Fibroblast of upper back skin (primary cell): ENCODE data around the gene SLFN12.
"Not testable (repeated sequence)": the region's sequence is repeated elsewhere in the genome, so short reads cannot be mapped to it uniquely, and the experiment has no call there.

ENCODE experiments used
- DNase-seq: peaks from one replicate; pipeline ENCODE4 v3.0.0-alpha.2; 2013

The SLFN12 gene

DNA sequence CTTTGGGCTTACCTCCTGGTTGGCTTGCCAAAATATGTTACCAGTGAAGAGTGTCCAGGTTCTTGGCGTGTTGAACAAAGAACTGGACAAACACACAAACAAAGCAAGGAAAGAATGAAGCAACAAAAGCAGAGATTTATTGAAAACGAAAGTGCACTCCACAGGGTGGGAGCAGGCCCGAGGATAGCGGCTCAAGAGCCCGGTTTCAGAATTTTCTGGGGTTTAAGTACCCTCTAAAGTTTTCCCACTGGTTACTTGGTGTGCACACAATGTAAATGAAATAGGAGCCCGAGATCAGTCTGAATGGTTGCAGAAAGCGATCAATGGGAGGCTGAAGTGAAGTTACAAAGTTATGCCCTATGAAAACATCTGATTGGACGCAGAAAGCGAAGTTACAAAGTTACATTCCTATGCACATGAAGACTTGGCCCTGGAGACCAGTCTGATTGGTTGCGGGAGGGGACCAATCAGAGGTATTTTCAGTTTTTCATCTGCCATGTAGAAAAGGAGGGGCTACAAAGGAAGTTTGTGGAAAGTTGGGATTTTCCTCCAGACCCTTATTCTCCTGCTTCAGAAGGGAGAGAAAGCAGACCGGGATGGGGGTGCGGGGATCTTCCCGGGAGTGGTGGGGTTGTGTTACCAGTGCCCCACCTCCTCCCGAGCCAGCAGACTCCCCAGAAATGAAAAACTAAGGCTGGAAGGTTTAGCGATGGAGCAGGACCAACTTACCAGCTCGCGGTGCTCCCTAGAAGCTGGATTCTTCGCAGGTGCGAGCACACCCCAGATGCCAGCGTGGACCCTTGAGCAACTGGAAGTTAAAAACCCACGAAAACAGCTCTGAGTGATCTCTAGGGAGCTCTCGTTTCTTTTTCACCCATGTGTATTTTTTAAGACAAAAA, at the start of gene SLFN12:
Gene SLFN12, minus strand, starts transcription at position 325 of the 899 bp plus-strand sequence. CDS start 9,472 bp downstream, outside the sequence.
- DNase-seq, result peak; percentile 96

- no peak for DNase-seq
Observed at GRCh38 chr17:35479271-35479670, 47.0 kb upstream of the SLFN12 start.

GRCh38 chr17:35477248-35477647, 44.9 kb upstream of the SLFN12 start:
- DNase-seq, result no peak

DNA sequence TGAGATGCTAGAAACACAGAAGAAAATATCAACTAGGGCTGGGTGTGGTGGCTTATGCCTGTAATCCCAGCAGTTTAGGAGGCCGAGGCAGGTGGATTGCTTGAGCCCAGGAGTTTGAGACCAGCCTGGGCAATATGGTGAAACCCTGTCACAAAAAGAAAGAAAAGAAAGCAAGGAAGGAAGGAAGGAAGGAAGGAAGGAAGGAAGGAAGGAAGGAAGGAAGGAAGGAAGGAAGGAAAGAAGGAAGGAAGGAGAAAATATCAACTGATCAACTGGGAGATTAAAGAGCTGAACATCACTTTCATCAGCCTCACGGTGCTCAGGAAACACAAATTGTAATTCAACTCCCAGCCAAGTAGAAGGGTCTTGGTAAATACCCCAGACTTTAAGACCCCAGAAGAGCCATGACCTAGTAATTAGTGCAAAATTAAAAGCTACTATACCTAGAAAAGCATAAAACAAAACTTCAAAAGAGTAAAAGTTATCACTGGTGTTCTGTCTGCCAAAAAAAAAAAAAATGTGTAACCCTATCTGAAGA, 44.1 kb upstream of the SLFN12 start:
- DNase-seq, result no peak

DNA sequence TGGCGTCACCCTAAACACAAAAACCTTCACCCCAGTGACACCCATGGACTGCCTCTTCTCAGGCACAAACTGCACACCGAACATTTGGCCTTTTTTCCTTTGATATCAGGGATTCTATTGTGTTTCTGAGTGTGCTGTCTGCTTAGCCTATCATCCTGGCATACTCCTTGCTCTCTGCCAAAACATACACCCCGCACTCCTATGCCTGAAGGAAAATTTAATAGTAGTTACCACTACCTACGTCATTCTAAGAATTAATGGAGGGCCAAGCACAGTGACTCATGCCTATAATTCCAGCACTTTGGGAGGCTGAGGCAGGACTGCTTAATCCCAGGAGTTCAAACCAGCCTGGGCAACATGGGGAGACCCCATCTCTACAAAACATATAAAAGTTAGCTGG, 36.2 kb upstream of the SLFN12 start:
- no peak for DNase-seq

- DNase-seq, result no peak
Observed at GRCh38 chr17:35467824-35468223, 35.5 kb upstream of the SLFN12 start.

DNA sequence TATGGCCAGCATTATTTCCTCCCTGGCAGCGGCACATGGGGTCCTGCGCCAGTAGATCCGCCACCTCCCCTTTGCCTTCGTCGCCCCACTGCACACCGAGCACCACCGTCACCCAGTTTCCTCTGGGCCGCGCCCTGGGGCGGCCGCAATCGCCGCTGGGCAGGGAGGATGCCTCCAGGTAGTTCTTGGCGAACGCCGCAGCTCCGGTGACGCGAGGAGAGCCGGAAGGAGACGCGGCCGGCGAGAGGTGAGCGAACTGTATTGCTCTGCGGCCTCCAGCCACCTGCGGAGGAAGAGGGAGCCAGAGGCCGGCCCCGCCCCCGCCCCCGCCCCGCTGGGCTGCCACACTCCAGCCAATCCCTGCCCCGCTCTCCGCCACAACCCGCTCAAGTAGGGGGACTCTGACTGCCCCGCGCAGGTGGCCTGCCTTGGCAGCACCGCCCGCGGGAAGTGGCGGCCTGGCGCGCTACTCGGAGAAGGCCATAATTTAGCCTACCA, 28.1 kb upstream of the SLFN12 start:
- DNase-seq, result no peak

DNA sequence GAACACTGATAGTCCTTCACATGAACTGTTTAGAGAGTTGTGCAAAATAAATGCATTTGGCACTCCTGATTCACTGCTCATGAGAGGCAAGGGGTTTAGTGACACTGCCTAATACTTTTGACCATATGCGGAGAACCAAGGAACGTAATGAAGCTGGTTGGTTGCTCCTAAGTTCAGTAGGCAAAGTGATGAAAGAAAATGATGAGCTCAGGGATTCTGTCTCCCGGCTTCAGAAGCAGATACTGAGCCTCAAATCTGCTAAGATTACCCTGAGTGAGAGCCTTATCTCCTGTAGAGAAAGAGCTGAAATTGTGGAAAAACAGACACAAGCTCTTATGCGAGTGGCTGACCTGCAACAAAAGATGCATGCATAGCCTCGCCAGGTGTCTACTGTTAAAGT, 21.7 kb upstream of the SLFN12 start:
- DNase-seq, result not testable (repeated sequence)

- no peak for DNase-seq
Observed at GRCh38 chr17:35453171-35453570, 20.9 kb upstream of the SLFN12 start.

- no peak for DNase-seq
Observed at GRCh38 chr17:35449371-35449931, 17.2 kb upstream of the SLFN12 start.

GRCh38 chr17:35448899-35449227, 16.6 kb upstream of the SLFN12 start:
- DNase-seq, result no peak

GRCh38 chr17:35448214-35448898, 16.1 kb upstream of the SLFN12 start, which contains the start of gene SLFN13:
Gene SLFN13, minus strand, starts transcription at chr17:35448766. Its CDS starts 3,086 bp downstream, at chr17:35445680.
- peak; percentile 25 for DNase-seq

GRCh38 chr17:35447499-35447898, 15.2 kb upstream of the SLFN12 start:
- DNase-seq, result no peak

- DNase-seq, result no peak
Observed at GRCh38 chr17:35438433-35438832, 6.1 kb upstream of the SLFN12 start.

DNA sequence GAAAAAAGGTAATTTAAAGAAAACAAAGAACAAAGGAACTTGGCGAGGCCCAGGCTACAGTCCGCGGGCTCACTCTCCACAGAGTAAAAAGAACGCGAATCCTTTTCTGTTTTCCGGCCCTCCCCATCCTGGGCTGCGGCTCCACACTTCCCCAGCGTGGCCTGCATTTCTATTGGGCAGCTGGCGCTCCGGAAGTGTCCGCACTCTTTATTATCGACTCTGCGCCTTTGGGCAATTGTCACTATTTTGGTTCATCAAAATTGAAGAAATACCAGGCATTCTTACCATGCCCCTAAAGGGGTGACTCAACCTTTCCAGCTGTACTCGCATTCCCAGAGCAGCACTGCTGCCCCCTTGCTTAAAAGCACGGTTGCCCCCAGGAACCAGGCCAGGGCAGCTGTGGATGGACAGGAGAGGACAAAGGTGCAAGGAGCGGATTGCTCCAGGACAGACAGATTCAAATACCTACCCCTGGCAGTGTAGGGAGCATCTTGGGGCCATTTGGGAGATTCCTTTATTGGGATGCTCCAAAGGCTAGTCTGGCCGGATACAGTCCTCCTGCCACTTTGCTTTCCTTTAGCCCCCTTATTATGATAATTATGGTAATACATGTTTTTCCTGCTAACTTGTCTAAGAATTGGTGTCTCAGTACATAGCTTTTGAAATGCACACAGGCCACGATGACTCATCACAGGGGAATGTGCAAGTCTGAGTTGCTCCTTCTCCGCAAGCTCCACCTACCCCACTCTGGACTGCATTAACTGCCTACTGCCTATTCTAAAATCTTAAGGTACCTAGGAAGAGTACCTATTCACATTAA, 985 bp upstream of the SLFN12 start:
- peak; percentile 100 for DNase-seq

GRCh38 chr17:35429702-35430101, 2.6 kb downstream of the SLFN12 start:
- no peak for DNase-seq

- DNase-seq, result no peak
Observed at GRCh38 chr17:35428229-35428628, 4.1 kb downstream of the SLFN12 start.

DNA sequence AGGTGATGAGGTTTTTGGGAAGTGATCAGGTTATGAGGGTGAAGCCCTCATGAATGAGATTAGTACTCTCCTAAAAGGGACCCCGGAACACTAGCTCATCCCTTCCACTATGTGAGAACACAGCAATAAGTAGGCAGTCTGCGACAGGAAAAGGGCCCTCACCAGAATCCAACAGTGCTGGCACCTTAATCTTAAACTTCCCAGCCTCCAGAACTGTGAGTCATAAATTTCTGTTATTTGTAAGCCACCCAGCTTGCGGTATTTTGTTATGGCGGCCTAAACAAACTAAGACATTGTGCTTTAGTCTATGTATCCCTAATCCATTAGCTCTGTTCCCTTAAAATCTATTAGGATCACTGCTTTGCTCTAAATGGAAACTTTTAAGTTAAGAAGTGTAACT, 8.5 kb downstream of the SLFN12 start:
- no peak for DNase-seq

GRCh38 chr17:35421069-35421468, 11.2 kb downstream of the SLFN12 start:
- DNase-seq, result not testable (repeated sequence)

GRCh38 chr17:35416659-35417058, 15.6 kb downstream of the SLFN12 start:
- DNase-seq, result no peak

- DNase-seq, result not testable (repeated sequence)
Observed at GRCh38 chr17:35414707-35415106, 17.6 kb downstream of the SLFN12 start.

GRCh38 chr17:35414247-35414646, 18.1 kb downstream of the SLFN12 start:
- no peak for DNase-seq
